GM12864 (cell line): ENCODE results near the gene SMLR1.

Source experiments
- DNase-seq: peaks from one replicate; pipeline ENCODE4 v3.0.0-alpha.2; 2011; ENCODE audit warnings: low read depth
- H3K4me3 ChIP-seq: 2 replicates; pipeline ENCODE4 v1.5.1; 2011; ENCODE audit warnings: mild to moderate bottlenecking, low read depth, low read length, control low read depth
- TF ChIP-seq, protein P1 (sequence below): IDR thresholded peaks from 2 replicates; pipeline ENCODE4 v1.5.1; 2011; ENCODE audit warnings: low read depth, mild to moderate bottlenecking, moderate library complexity, low read length, control low read depth, inconsistent platforms; ENCODE audit errors: missing control alignments

Gene SMLR1

DNA sequence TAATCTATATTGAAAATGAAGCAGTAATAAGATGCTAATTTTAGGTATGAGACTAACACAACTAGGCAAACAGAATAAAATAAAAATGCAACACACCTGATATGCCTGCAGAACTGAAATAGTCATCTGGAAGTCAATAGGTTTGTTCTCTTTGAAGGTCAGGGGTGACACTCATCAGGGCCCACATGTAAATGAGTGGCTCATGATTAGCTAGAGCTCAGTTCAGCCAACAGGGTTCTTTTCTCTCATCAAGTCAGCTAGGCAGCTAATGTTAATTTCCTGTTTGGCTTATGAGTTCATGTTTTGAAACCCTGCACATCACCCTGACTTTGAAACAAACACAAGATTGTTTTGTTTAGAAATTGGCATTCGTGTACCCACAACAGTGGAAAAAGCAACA lies 23.8 kb downstream of the SMLR1 start:
- no peak for DNase-seq
- no peak overlapping the region for H3K4me3 ChIP-seq
- TF ChIP-seq, protein P1, sequence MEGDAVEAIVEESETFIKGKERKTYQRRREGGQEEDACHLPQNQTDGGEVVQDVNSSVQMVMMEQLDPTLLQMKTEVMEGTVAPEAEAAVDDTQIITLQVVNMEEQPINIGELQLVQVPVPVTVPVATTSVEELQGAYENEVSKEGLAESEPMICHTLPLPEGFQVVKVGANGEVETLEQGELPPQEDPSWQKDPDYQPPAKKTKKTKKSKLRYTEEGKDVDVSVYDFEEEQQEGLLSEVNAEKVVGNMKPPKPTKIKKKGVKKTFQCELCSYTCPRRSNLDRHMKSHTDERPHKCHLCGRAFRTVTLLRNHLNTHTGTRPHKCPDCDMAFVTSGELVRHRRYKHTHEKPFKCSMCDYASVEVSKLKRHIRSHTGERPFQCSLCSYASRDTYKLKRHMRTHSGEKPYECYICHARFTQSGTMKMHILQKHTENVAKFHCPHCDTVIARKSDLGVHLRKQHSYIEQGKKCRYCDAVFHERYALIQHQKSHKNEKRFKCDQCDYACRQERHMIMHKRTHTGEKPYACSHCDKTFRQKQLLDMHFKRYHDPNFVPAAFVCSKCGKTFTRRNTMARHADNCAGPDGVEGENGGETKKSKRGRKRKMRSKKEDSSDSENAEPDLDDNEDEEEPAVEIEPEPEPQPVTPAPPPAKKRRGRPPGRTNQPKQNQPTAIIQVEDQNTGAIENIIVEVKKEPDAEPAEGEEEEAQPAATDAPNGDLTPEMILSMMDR, result no peak

DNA sequence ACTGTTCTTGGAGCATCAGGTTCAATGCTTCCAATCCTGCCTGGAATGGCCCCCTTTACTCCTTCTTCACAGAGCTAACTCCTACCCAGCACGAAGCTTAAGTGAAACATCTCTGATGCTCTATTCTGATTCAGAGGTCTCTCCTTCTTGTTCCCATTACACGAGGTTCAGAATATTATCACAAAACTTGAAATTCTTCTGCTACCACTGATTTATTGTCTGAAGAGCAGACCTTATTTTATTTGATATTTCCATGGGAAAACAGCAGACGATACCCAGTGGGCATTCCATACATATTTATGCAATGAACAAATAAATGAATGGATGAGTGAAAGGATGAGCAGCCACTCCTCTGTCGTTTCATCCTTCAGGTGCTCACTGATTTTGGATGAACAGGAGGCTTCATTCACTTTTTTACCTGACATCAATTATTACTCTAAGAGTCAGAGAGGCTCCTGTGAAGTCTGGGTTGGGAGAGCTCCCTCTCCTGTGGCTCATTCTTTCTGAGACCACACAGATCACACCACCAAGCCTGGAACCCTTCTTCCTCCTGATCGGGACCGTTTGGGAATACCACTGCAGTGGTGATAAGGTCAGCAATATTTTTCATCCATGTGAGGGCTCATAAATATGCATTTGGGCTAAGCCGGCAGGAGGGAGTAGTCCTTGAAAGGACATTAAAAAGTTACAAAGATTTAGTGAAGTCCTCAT lies 25.8 kb downstream of the SMLR1 start:
- DNase-seq, result no peak
- TF ChIP-seq, protein P1, result no peak
- H3K4me3 ChIP-seq, result no peak overlapping the region

DNA sequence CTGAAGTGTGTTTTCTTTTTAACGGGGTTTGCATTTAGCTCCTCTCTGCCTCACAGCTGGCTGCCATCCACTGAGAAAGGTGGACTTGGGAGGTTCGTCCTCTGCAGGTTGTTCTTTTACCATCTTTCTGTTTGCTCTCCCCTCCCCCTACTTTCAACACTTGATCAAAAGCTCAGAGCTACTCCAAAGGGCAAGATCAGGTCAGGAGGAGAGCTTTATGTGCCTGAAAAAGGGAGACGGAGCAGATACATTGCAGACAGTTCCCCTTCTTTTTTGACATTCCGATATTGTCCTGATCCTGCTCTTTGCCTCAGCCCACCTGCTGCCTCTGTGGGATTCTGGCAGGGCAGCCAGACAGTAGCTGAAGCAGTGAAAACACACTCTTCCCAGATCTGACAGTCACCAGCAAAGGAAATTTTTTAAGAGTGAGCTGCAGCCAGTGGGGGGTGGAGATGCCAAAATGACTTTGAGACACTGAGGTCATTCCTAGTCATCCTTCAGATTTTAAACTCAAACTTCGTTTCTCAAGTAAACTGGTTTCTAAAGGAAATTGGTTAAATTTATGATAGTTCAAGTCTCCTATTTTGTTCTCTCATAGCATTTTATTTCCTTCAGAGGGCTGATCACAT lies 26.5 kb downstream of the SMLR1 start:
- TF ChIP-seq, protein P1, result no peak
- H3K4me3 ChIP-seq, result no peak overlapping the region
- DNase-seq, result no peak

DNA sequence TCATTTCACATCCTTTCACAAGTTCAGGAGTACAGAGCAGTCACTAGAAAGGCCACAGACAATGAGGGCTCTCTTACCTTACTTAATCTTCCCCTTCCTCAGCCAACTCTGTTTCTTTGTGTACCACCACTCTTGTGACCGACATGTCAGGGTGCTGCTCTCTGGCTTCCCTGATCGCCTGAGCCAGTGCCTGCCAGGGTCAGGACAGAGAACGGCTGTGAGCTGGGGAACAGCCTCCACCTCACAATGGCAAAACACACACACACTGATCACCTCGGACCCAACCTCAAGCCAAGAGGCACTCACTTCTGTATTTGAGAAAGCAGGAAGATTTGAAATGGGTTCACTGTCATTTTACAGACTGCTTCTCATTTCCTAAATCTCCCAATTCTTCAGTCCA lies 30.8 kb downstream of the SMLR1 start:
- H3K4me3 ChIP-seq, result no peak overlapping the region
- TF ChIP-seq, protein P1, result no peak
- DNase-seq, result no peak

DNA sequence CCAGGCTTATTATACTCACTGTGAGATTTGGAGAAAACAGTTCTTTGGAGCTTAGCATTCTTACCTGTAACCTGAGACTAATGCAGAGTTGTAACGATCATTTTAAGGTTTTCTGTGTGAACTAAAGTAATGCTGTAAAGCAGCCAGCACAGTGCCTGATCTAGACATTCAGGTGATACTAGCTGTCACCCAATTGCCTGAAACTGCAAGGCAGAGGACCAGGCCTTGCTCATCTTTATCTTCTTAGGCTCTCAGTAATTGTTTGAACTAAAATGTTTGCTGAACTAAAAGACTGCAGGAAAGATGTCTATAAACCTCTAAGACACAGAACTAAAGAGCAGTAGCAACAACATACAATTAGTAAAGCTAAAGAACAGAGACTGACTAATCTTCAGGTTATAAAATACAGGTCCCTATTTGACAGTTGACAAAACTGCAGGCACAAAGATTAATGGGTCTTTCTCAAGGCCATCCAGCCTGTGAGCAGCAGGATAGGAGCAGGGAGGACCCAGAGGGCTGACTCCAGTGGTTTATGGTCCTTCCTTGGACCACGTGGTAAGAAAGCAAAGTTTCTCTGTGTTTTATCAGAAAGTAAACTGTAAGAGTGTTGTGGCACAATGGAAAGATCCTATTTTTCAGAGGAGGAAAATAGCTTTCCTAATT lies 31.4 kb downstream of the SMLR1 start:
- no peak for DNase-seq
- TF ChIP-seq, protein P1, result no peak
- H3K4me3 ChIP-seq, result no peak overlapping the region

DNA sequence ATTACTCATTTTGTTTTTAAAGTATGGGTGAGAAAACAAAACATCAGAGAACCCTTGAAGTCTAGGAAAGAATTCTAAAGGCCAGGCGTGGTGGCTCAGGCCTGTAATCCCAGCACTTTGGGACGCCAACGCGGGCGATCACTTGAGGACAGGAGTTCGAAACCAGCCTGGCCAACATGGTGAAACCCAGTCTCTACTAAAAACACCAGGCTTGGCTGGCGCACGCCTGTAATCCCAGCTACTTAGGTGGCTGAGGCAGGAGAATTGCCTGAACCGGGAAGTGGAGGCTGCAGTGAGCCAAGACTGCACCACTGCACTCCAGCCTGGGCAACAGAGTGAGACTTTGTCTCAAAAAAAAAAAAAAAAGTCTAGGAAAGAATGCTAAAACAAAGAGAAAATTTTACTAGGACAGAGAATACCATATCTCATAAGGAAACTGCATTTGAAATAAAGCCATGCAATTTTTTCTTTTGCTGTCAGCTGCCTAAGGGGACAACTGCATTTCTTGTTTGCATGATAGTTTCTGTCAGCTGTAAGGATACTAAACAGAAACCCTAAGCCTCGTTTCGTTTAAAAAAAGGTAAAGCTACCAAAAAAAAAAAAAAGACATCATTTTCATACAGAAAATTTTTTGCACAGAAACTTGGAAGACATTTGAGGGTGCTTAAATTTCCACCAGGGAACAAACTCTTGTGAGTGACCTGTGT lies 32.1 kb downstream of the SMLR1 start:
- no peak overlapping the region for H3K4me3 ChIP-seq
- no peak for DNase-seq
- TF ChIP-seq, protein P1, result no peak
